ENCODE measurements around the gene MEGF11. TPM values are rescaled to one million over a fixed set of nuclear protein-coding genes. Genes with fewer than 3 reads are reported as not detected.
"Not testable (repeated sequence)": the region's sequence is repeated elsewhere in the genome, so short reads cannot be mapped to it uniquely, and the experiment has no call there.

The MEGF11 gene
- total RNA-seq, 2 experiments from 2014 or later, result 0.05 TPM; not detected in 1

DNA sequence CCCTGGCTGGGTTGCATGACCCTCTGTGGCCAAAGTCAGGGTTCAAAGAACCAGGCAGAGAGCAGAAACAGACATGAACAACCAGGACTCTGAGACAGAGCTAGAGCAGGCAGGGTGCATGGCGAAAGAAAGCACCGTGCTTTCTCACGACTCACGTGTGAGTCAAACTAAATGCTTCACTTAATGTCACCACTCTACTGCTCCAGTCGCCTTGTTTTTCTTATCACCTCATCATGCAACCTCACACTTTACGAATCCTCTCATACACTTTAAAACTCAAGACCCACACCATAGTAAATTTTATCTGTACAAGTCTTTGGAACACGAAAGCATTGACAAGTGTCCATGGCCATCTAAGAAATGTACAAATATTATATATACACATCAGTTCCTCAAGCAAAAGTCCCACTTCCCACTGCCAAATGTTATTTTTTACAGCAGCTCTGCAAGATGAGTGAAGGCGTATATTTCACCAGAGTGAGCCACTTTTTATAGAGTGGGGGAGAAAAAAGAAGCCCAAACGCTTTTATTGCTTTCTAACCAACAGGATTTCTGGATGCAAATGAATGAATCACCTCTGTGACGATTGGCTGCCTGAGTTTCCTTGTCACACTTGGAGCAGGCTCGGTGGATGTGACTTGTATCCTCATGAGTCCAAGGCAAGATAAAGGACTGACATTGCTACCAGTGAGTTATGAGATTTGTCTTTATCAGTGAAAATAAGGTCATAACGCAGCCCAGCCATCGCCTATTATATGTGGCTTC, 16.0 kb upstream of the MEGF11 start:
- Mint-ChIP-seq H3K9me3 (no peaks in the 10 kb centered on the region), H3K4me1 (ENCODE audit: low read depth) (peaks cover 6% of the 10 kb centered on the region), H3K27ac (no peak overlapping the region), H3K4me3 (no peak overlapping the region), H3K36me3 (ENCODE audit: low read depth) (no peaks in the 10 kb centered on the region), H3K27me3 (ENCODE audit: low read depth) (peaks cover 5% of the 10 kb centered on the region)
- no peak for DNase-seq
- CTCF ChIA-PET, result no interaction called here
- intact Hi-C loops (cut with micrococcal nuclease), result no loop called here

DNA sequence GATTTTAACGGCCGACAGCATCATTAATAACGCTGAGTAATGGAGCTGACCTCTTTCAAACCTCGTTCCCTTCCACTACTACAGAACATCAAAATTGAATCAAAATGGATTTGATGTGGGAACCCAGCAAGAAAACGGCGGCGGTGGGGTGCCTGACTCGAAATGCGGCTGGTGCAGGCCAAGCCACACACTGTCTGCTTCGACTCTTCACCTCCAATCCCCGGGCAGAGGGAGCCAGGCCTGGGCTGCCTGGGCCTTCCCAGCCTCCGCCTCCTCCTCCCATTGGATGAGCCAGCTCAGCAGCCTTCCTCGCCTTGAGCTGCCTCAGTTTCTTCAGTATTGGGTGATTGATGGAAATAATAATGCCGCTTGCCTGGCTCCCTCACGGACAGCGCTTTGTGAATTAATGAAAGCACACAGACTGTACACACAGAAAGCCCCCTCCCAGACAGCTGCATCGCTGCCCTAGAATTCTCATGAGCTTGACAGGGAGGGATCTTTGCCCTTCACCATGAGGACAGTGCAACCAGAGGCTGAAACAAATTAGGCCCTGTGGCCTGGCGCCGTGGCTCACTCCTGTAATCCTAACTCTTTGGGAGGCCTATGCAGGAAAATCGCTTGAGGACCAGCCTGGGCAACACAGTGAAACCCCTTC, 11.4 kb upstream of the MEGF11 start:
- CTCF ChIA-PET, result no interaction called here
- H3K4me3 Mint-ChIP-seq, result no peak overlapping the region

GRCh38 chr15:66262837-66263236, 9.3 kb upstream of the MEGF11 start:
- H3K9me3 Mint-ChIP-seq; H3K27ac Mint-ChIP-seq; CTCF ChIA-PET; H3K4me1 Mint-ChIP-seq (ENCODE audit: low read depth); DNase-seq; H3K36me3 Mint-ChIP-seq (ENCODE audit: low read depth); H3K4me3 Mint-ChIP-seq; intact Hi-C loops (cut with micrococcal nuclease): not testable (repeated sequence)
- peaks cover 17% of the 10 kb centered on the region for H3K27me3 Mint-ChIP-seq (ENCODE audit: low read depth)

More for the DNA sequence above, 11.4 kb upstream of the MEGF11 start:
- no peak overlapping the region for H3K27ac Mint-ChIP-seq
- peaks cover 9% of the 10 kb centered on the region for H3K9me3 Mint-ChIP-seq
- peaks cover 2% of the 10 kb centered on the region for H3K36me3 Mint-ChIP-seq (ENCODE audit: low read depth)
- DNase-seq, result no peak
- intact Hi-C loops (cut with micrococcal nuclease), result no loop called here
- H3K4me1 Mint-ChIP-seq (ENCODE audit: low read depth), result no peaks in the 10 kb centered on the region
- H3K27me3 Mint-ChIP-seq (ENCODE audit: low read depth), result peaks cover 17% of the 10 kb centered on the region

GRCh38 chr15:66261056-66261455, 7.5 kb upstream of the MEGF11 start:
- Mint-ChIP-seq H3K4me3 (no peak overlapping the region), H3K36me3 (ENCODE audit: low read depth) (peaks cover 2% of the 10 kb centered on the region), H3K9me3 (peaks cover 9% of the 10 kb centered on the region), H3K27ac (no peak overlapping the region), H3K27me3 (ENCODE audit: low read depth) (peaks cover 18% of the 10 kb centered on the region), H3K4me1 (ENCODE audit: low read depth) (no peaks in the 10 kb centered on the region)
- CTCF ChIA-PET, result interaction anchor here (1.0 kb wide), 1 partner anchor 28 kb away, joined by 4 read pairs; no protein-coding TSS in a partner anchor
- intact Hi-C loops (cut with micrococcal nuclease), result no loop called here
- no peak for DNase-seq

DNA sequence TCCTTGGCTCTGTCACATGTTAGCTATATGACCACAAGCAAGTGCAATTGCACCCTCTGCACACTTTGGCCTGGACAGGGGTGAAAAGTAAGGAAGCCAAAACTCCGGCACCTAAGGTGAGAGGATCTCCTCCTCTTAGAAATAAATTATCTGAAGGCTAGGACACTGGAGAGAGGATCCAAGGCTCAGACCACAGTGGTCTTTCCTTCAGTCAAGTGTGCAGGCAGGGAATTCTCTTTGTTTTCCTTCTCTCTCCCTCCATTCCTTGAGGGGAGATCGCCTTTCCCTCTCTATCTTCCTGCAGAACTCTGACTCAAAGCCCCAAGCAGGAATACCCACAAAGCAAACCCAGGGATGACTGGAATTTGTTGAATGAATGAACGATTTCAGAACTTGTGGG, 3.1 kb upstream of the MEGF11 start:
- Mint-ChIP-seq H3K27me3 (ENCODE audit: low read depth) (peaks cover 40% of the 10 kb centered on the region), H3K9me3 (no peaks in the 10 kb centered on the region)
- CTCF ChIA-PET, result no interaction called here

DNA sequence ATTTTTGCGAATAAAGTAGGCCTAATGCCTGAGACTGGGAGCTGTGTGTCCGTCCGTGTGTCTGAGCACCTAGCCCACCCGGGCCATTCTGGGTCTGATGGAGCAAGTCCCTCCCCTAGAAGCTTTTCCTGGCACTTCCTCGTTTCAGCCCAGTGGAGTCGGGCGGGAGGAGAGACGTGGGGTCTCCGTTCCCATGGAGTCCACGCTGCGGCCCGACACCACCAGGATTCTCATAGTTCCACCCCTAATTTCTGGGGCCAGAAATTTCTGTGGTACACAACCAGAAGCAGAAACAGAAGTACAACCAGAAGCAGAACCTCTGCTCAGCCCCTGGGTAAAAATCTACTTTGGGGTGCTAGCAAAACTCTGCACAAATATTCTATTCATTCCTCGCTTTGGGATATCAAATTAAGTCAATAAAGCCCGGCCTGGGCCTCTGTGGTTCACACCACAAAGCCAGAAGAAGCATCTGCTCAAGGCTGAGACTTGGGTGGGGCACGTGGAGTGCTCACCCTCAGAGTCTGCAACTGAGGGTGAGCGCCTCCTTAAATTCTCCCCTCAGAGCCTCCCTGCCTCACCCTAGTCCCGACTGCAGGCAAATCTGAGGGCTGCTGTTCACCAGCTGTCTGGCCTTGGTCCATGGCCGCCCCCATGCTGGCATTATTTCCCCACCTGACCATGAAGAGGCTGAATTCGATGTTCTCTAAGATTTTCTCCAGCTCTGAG, 1.6 kb upstream of the MEGF11 start:
- H3K4me3 Mint-ChIP-seq, result no peak overlapping the region
- CTCF ChIA-PET, result no interaction called here

More for the DNA sequence above, 3.1 kb upstream of the MEGF11 start:
- Mint-ChIP-seq H3K4me1 (ENCODE audit: low read depth) (peaks cover 9% of the 10 kb centered on the region), H3K27ac (no peak overlapping the region), H3K36me3 (ENCODE audit: low read depth) (no peaks in the 10 kb centered on the region), H3K4me3 (no peak overlapping the region)
- intact Hi-C loops (cut with micrococcal nuclease), result no loop called here
- no peak for DNase-seq

GRCh38 chr15:66254089-66254950, 770 bp upstream of the MEGF11 start:
- Mint-ChIP-seq H3K4me1 (ENCODE audit: low read depth) (peaks cover 10% of the 10 kb centered on the region), H3K27me3 (ENCODE audit: low read depth) (peaks cover 54% of the 10 kb centered on the region), H3K9me3 (no peaks in the 10 kb centered on the region), H3K36me3 (ENCODE audit: low read depth) (no peaks in the 10 kb centered on the region), H3K27ac (no peak overlapping the region), H3K4me3 (peak overlapping the region; percentile 69)
- intact Hi-C loops (cut with micrococcal nuclease), result no loop called here
- CTCF ChIA-PET, result interaction anchor here (0.5 kb wide), 1 partner anchor 37 kb away, joined by 3 read pairs; no protein-coding TSS in a partner anchor
- no peak for DNase-seq

More for the DNA sequence above, 1.6 kb upstream of the MEGF11 start:
- no peaks in the 10 kb centered on the region for H3K9me3 Mint-ChIP-seq
- intact Hi-C loops (cut with micrococcal nuclease), result no loop called here
- no peak overlapping the region for H3K27ac Mint-ChIP-seq
- no peak for DNase-seq
- H3K36me3 Mint-ChIP-seq (ENCODE audit: low read depth), result no peaks in the 10 kb centered on the region
- H3K4me1 Mint-ChIP-seq (ENCODE audit: low read depth), result peaks cover 10% of the 10 kb centered on the region
- peaks cover 52% of the 10 kb centered on the region for H3K27me3 Mint-ChIP-seq (ENCODE audit: low read depth)

DNA sequence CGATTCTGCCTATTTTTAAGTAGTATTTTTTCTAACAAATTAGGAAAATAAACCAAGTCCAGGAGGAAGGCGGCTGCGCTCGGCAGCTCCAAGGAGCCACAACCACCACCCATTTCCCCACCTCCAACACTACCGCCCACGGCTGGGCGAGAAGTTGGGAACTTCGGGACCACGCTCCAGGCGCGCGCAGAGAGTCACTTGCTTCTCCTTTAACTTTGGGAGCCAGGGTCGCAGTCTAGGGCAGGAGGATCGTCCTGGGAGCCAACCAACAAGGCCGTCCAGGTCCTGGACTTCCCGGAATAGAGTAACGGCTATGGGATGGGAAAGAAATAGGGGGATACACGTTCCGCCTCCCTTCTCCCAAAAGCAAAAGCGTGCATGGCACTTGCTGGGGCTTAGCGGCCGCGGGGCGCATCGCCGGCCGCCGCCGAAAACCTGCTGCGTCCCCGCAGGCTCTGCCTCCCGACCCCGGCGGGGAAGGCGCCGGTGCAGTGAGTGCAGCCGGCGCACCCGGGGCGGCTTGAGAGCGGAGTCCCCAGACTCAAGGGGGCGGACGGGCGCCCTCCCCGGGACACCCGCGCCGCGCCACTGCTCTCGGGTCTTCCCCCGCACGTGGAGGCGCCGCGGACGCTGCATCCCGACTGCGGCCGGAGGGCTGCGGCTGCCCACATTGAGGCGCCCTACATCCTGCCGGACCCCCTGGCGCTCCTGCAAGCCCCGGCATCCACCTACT, 699 bp downstream of the MEGF11 start:
- Mint-ChIP-seq H3K4me3 (peak overlapping the region; percentile 65), H3K9me3 (no peaks in the 10 kb centered on the region), H3K27ac (no peak overlapping the region), H3K4me1 (ENCODE audit: low read depth) (peaks cover 10% of the 10 kb centered on the region), H3K27me3 (ENCODE audit: low read depth) (peaks cover 58% of the 10 kb centered on the region), H3K36me3 (ENCODE audit: low read depth) (no peaks in the 10 kb centered on the region)
- intact Hi-C loops (cut with micrococcal nuclease), result loop anchor here (2.0 kb wide), 2 partner anchors 34 to 246 kb away; no protein-coding TSS in a partner anchor
- DNase-seq, result peak; percentile 15
- CTCF ChIA-PET, result no interaction called here

DNA sequence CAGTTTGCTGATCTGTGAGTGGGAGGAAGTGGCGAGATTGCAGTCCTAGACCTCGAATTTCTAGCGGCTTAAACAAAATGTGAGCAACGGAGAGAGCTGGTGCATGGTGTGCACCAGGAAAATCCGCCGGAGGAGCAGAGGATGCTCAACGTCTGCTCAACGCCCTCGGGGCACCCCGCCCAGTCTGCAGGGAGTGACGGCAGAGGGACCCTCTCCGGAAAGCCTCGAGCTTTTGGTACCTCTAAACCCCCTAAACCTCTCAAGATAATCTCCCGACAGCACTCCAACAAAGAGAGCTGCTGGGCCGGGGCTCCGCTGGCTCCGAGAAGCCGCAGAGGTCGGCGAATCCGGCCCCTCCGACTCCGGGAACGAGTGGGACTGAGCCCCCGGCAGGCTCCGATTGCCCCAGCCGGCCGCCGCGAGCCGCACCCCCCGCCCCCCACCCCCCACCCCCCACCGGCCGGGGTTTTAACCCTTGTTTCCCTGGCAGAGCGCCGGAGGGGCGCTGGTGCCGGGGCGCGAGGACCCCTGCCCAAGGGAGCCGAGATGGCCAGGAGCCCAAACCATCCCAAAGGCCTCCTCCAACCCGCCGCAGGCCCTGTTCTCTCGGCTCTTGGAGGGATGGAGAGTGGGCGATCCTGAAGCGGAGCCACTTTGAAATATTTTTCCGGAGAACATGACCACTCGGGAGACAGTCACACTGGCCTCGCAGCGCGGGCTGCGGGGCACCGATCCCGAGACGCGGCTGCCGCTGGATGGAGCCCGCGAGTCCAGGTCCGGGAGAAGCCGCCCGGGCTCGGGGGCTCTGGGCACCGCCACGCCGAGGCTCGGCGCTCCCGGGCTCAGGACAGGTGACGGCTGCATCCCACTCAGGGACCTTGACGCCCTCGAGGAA, 1.5 kb downstream of the MEGF11 start:
- no peak overlapping the region for H3K27ac Mint-ChIP-seq
- H3K27me3 Mint-ChIP-seq (ENCODE audit: low read depth), result peaks cover 56% of the 10 kb centered on the region
- H3K4me3 Mint-ChIP-seq, result peak overlapping the region; percentile 65
- H3K4me1 Mint-ChIP-seq (ENCODE audit: low read depth), result peaks cover 10% of the 10 kb centered on the region
- intact Hi-C loops (cut with micrococcal nuclease), result loop anchor here (2.0 kb wide), 2 partner anchors 35 to 247 kb away; no protein-coding TSS in a partner anchor
- peak; percentile 64 for DNase-seq
- CTCF ChIA-PET, result interaction anchor here (0.7 to 2.1 kb wide), 4 partner anchors 10 to 246 kb away, joined by 3 to 6 read pairs (median 3); partner anchors contain the start of gene SNAPC5
- no peaks in the 10 kb centered on the region for H3K36me3 Mint-ChIP-seq (ENCODE audit: low read depth)
- H3K9me3 Mint-ChIP-seq, result no peaks in the 10 kb centered on the region

DNA sequence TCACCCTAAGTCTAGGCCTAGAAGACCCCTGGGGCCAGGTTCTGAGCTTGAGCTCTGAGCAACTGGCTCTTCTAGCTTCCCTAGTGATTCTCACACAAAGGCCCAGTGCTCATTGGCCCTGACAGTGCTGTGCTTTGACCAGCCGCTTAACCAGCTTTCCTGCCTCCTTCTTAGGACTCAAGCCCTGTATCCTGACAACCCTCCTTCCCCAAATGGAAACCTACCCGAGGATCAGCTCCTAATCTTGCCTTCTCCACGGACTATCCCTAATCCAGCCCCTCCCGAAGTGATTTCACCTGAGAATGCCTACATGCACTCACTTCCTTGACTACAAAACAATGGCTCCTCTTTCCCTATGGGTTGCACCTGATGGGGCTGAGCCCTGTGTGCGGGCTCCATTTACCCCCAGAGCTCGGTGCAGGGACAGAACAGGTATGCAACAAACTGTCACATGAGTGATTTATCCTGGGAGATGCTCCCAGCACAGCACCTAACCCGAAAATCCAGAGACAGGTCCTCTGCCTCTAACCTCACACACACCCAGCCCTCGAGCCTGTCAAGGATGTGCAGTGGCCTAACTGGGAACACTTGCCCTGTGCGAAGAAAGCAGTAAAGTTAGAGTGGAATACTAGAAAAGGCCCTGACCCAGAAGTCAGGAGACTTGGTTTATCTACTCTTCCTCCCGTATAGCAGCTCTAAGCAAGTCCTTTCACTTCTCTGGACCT, 2.3 kb downstream of the MEGF11 start:
- intact Hi-C loops (cut with micrococcal nuclease), result no loop called here
- CTCF ChIA-PET, result interaction anchor here (0.6 to 2.1 kb wide), 5 partner anchors 11 to 632 kb away, joined by 3 to 6 read pairs (median 3); partner anchors contain the start of gene SNAPC5
- no peaks in the 10 kb centered on the region for H3K9me3 Mint-ChIP-seq
- H3K4me1 Mint-ChIP-seq (ENCODE audit: low read depth), result peaks cover 10% of the 10 kb centered on the region
- H3K27ac Mint-ChIP-seq, result no peak overlapping the region
- H3K27me3 Mint-ChIP-seq (ENCODE audit: low read depth), result peaks cover 56% of the 10 kb centered on the region
- no peak for DNase-seq
- no peaks in the 10 kb centered on the region for H3K36me3 Mint-ChIP-seq (ENCODE audit: low read depth)
- H3K4me3 Mint-ChIP-seq, result no peak overlapping the region
